A673 (cell line): ENCODE data around the gene BRD2. TPM values are rescaled to one million over a fixed set of nuclear protein-coding genes. Genes with fewer than 3 reads are reported as not detected.
"Not testable (repeated sequence)": the region's sequence is repeated elsewhere in the genome, so short reads cannot be mapped to it uniquely, and the experiment has no call there.

Experiments
- BruUV-seq: library from RNA; stranded (reverse); fragments of 400-500 nt; replicated peaks from 2 replicates; lab custom pipeline; 2021; lab: Mats Ljungman, UMichigan
- CTCF ChIA-PET: fragments of 300-600 bp; sonication (Branson Sonifier 250); formaldehyde crosslinking; loops from one replicate; lab custom pipeline; 2022; ENCODE audit warnings: antibody characterized with exemption; lab: Charles Lee
- POLR2A ChIA-PET: fragments of 300-600 bp; sonication (Branson Sonifier 250); formaldehyde crosslinking; loops from one replicate; lab custom pipeline; 2022; ENCODE audit warnings: antibody characterized with exemption; ENCODE audit not compliant: low non-redundant PET; lab: Charles Lee
- DNase-seq: peaks from one replicate; pipeline ENCODE4 v3.0.0-alpha.2; 2015; ENCODE audit warnings: low spot score
- H3K27ac ChIP-seq: fragments of 200-600 bp; sonication (generic); 2 replicates; pipeline ENCODE4 v1.5.1; 2016; ENCODE audit warnings: mixed run types, low read depth, mild to moderate bottlenecking, mixed read lengths, antibody characterized with exemption, low read length; ENCODE audit not compliant: poor library complexity, severe bottlenecking
- H3K27me3 ChIP-seq: fragments of 200-600 bp; sonication (generic); replicated peaks from 2 replicates; pipeline ENCODE4 v1.6.1; 2017; ENCODE audit warnings: mixed run types, low read depth, mild to moderate bottlenecking, mixed read lengths, antibody characterized with exemption, low read length; ENCODE audit not compliant: insufficient read depth, poor library complexity
- H3K36me3 ChIP-seq: fragments of 200-600 bp; sonication (generic); 2 replicates; pipeline ENCODE4 v1.6.1; 2016; ENCODE audit warnings: mixed run types, mild to moderate bottlenecking, mixed read lengths, antibody characterized with exemption, low read length; ENCODE audit not compliant: insufficient read depth, poor library complexity, severe bottlenecking
- H3K4me1 ChIP-seq: fragments of 200-600 bp; sonication (generic); 2 replicates; pipeline ENCODE4 v1.6.1; 2017; ENCODE audit warnings: mixed run types, mild to moderate bottlenecking, mixed read lengths, antibody characterized with exemption, low read length; ENCODE audit not compliant: insufficient read depth, poor library complexity, severe bottlenecking
- H3K4me3 ChIP-seq: fragments of 200-600 bp; sonication (generic); 2 replicates; pipeline ENCODE4 v1.5.1; 2016; ENCODE audit warnings: low read depth, mixed run types, mild to moderate bottlenecking, mixed read lengths, low read length; ENCODE audit not compliant: poor library complexity, severe bottlenecking
- H3K9me3 ChIP-seq: fragments of 200-600 bp; sonication (generic); 2 replicates; pipeline ENCODE4 v1.6.1; 2016; ENCODE audit warnings: mixed run types, low read depth, mild to moderate bottlenecking, mixed read lengths, antibody characterized with exemption, low read length; ENCODE audit not compliant: poor library complexity, severe bottlenecking
- CTCF ChIP-seq: fragments of 300-800, 200-600 bp; sonication (generic); conservative IDR thresholded peaks from 2 replicates; pipeline ENCODE4 v1.5.1; 2017; ENCODE audit warnings: low read depth, mild to moderate bottlenecking, antibody characterized with exemption, low read length, moderate library complexity, mixed read lengths
- EZH2 ChIP-seq: fragments of 200-600 bp; sonication (generic); IDR thresholded peaks from 2 replicates; pipeline ENCODE4 v1.6.1; 2017; ENCODE audit warnings: borderline replicate concordance, low read depth, mild to moderate bottlenecking, mixed read lengths, antibody characterized with exemption, low read length; ENCODE audit not compliant: poor library complexity, severe bottlenecking
- intact Hi-C: fragments of 100-400 bp; cut with micrococcal nuclease; formaldehyde crosslinking; loops from one replicate; pipeline ENCODE4 v1.10.0; 2022; ENCODE audit not compliant: unreplicated experiment
- total RNA-seq: library from RNA; stranded (reverse); gene quantifications from 2 replicates; pipeline ENCODE4 v1.2.3, GENCODE V29; 2021

BRD2 gene
- total RNA-seq, 1 experiment from 2014 or later = 335 TPM

GRCh38 chr6:32941214-32941768 is 27.1 kb upstream of the BRD2 start:
- H3K36me3 ChIP-seq = no peaks in the 10 kb centered on the region
- H3K4me3 ChIP-seq = peak overlapping the region; percentile 24
- H3K27me3 ChIP-seq = peaks cover 3% of the 10 kb centered on the region
- DNase-seq = peak; percentile 48
- TF ChIP-seq CTCF (no peak), EZH2 (no peak)
- no peaks in the 10 kb centered on the region for H3K9me3 ChIP-seq
- intact Hi-C loops = no loop called here
- CTCF ChIA-PET = interaction anchor here (0.7 to 1.6 kb wide), 3 partner anchors 13 to 73 kb away, joined by 3 to 6 read pairs (median 3); no protein-coding TSS in a partner anchor
- H3K27ac ChIP-seq = peak overlapping the region; percentile 54
- BruUV-seq = no TSS peak
- peaks cover 8% of the 10 kb centered on the region for H3K4me1 ChIP-seq
- POLR2A ChIA-PET = interaction anchor here (0.6 to 1.3 kb wide), 2 partner anchors 31 to 43 kb away, joined by 3 to 7 read pairs; no protein-coding TSS in a partner anchor

GRCh38 chr6:32942555-32943123 is 25.8 kb upstream of the BRD2 start:
- H3K36me3 ChIP-seq = not testable (repeated sequence)

GRCh38 chr6:32943864-32944649 is 24.3 kb upstream of the BRD2 start:
- no peak overlapping the region for H3K4me3 ChIP-seq
- POLR2A ChIA-PET = no interaction called here
- no peak overlapping the region for H3K27ac ChIP-seq
- intact Hi-C loops = no loop called here
- CTCF ChIA-PET = interaction anchor here (0.7 kb wide), 1 partner anchor 11 kb away, joined by 3 read pairs; no protein-coding TSS in a partner anchor
- DNase-seq = no peak
- no peaks in the 10 kb centered on the region for H3K36me3 ChIP-seq
- no peaks in the 10 kb centered on the region for H3K9me3 ChIP-seq
- BruUV-seq = no TSS peak
- TF ChIP-seq CTCF (no peak), EZH2 (no peak)
- no peaks in the 10 kb centered on the region for H3K27me3 ChIP-seq
- peaks cover 8% of the 10 kb centered on the region for H3K4me1 ChIP-seq

More at GRCh38 chr6:32942555-32943123, 25.8 kb upstream of the BRD2 start:
- CTCF ChIA-PET = interaction anchor here (1.3 kb wide), 1 partner anchor 9 kb away, joined by 3 read pairs; no protein-coding TSS in a partner anchor
- H3K27ac ChIP-seq, H3K27me3 ChIP-seq, BruUV-seq, intact Hi-C loops, H3K4me3 ChIP-seq, H3K4me1 ChIP-seq, DNase-seq, H3K9me3 ChIP-seq: not testable (repeated sequence)
- POLR2A ChIA-PET = interaction anchor here (0.6 kb wide), 1 partner anchor 62 kb away, joined by 4 read pairs; no protein-coding TSS in a partner anchor
